GM21528 (cell line): ENCODE measurements around the gene IGF1R.
"Not testable (repeated sequence)": the region's sequence is repeated elsewhere in the genome, so short reads cannot be mapped to it uniquely, and the experiment has no call there.

ENCODE experiments used
- ATAC-seq: cut with Tn5 transposase; IDR thresholded peaks from one replicate; pipeline ENCODE4 v1.9.1; 2021; ENCODE audit warnings: mild to moderate bottlenecking, moderate library complexity; ENCODE audit not compliant: unreplicated experiment, low FRiP score

IGF1R gene

DNA sequence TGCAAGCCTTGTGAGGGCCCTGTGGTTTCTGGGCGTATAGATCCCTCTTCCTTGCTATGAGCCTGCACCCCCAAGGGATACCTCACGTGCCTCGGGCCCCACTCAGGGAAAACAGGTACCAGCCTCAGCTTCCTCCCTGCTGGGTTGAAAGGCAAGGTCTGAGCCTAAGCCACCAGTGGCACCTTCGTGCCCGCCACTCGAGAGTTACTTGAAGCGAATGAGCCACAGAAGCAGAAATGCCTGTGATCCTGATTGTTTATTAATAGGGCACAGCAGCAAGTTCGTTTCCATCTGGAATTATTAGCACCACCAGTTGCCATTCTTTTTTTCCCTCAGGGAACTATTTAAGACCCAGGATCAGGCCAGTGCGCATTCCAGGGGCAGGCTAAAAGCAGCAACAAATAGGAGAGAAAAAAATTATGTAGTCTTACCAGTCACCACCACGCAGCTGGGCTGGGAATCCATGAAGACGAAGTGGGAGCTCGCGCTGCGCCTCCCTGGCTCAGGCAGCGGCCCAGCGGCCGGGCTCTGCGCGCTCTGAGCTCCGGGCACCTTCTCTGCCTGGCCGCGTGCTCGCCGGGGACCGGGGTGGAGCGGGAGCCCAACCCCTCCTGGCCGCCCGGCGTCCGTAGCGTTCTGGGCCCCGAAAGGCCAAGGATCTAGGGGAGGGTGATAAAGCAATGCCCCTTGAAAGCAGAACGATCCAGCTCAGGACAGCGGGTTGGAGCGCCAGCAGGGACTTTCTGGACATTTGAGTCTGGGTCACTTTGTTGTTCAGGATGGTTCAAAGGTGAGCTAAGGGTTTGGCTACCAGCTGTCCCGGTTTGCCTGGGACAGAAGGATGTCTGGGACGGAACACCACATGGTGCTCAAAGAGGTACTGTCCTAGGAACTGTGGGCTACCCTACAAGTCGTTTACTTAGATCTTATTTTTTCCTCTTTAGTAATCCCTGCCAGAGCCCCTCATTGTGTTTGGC, 356.9 kb downstream of the IGF1R start:
- not testable (repeated sequence) for ATAC-seq

DNA sequence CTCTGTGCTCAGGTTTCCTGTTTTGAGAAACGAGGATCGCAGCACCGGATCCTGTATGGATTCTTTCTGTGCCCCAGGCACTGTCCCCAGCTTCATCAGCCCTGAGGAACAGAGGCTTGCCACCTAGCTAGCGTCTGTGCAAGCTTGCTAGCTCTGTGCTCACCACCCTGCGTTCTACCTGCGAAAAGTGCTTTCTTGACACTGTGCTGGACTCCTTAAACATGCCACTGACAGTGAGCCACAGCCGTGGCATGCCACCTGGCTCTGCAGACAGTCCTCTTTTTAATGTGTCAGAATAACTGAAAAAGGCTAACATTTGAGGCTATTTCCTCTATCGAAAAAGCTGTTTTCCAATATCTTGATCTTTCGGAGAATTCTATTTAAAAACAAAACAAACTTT, 357.8 kb downstream of the IGF1R start:
- no peak for ATAC-seq

DNA sequence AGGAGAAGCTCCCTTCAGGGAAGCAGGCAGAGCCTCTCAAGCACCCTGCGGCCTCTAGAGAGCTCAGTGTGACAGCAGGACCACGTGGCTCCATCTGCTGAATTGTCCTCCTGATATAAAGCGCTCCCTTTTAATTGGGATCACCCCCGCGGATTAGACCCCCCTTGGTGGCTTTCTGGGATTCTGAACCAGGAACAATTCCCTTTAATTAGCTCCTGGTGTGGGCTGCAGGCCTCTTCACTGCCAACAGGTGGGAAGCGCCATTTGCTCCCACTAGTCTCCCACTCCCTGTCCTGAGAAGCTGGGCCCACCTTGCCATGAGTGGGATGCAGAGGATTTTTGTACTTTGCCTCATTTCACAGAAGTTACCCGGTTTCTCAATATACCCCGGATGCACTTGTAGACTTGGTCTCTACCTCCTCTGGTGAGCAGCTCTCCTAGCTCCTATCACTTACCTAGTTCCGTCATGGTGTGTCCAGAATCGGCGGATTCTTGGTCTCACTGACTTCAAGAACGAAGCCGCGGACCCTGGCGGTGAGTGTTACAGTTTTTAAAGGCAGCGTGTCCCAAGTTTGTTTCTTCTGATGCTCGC, 358.7 kb downstream of the IGF1R start:
- no peak for ATAC-seq

GRCh38 chr15:99009741-99010330, 361.5 kb downstream of the IGF1R start:
- no peak for ATAC-seq

DNA sequence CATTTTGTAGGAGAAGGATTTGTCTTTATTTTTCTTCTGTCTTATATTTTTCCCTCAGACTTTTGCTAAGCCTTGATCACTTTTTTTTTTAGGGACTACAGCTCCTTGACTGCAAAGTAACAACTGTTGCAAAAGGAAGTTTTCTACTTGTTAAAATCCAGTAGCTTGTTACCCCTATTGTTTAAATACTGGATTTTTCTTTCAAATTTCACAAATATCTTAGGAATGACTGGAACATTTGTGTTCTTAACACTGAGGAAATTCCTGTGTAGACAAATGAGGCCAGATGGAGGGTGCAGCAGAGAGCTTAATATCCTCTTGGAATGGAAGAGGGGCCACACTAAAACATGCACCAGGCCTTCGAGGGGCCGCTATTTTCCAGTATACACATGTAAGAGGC, 362.4 kb downstream of the IGF1R start:
- ATAC-seq: no peak
